Osteocyte (in vitro differentiated cells): ENCODE measurements around the gene USP31. TPM values are rescaled to one million over a fixed set of nuclear protein-coding genes. Genes with fewer than 3 reads are reported as not detected.

Experiments used
- DNase-seq: peaks from one replicate; pipeline ENCODE4 v3.0.0; 2021; ENCODE audit warnings: mixed read lengths; ENCODE audit not compliant: unreplicated experiment; ENCODE audit errors: extremely low spot score
- H3K27ac Mint-ChIP-seq: one replicate; pipeline ENCODE4 v1.8.0; 2021; ENCODE audit warnings: mild to moderate bottlenecking, mixed read lengths; ENCODE audit not compliant: unreplicated experiment
- H3K27me3 Mint-ChIP-seq: one replicate; pipeline ENCODE4 v1.8.0; 2021; ENCODE audit warnings: mixed read lengths; ENCODE audit not compliant: unreplicated experiment
- H3K36me3 Mint-ChIP-seq: one replicate; pipeline ENCODE4 v1.8.0; 2021; ENCODE audit warnings: mixed read lengths; ENCODE audit not compliant: unreplicated experiment
- H3K4me1 Mint-ChIP-seq: one replicate; pipeline ENCODE4 v1.8.0; 2021; ENCODE audit warnings: mixed read lengths; ENCODE audit not compliant: unreplicated experiment
- H3K4me3 Mint-ChIP-seq: one replicate; pipeline ENCODE4 v1.8.0; 2021; ENCODE audit warnings: mild to moderate bottlenecking, moderate library complexity, mixed read lengths; ENCODE audit not compliant: unreplicated experiment
- H3K9me3 Mint-ChIP-seq: one replicate; pipeline ENCODE4 v1.8.0; 2021; ENCODE audit warnings: mixed read lengths; ENCODE audit not compliant: unreplicated experiment
- total RNA-seq: library from RNA; stranded (reverse); gene quantifications from 2 replicates; pipeline ENCODE4 v1.2.1, GENCODE V29; 2021
- TF ChIP-seq, protein P1 (sequence below): fragments of 200-600 bp; sonication (generic); IDR thresholded peaks from 2 replicates; pipeline ENCODE4 v1.5.0; 2021; ENCODE audit warnings: antibody characterized with exemption, mild to moderate bottlenecking, moderate library complexity

The USP31 gene
- total RNA-seq, 1 donor from 2014 or later: 7.9 TPM

DNA sequence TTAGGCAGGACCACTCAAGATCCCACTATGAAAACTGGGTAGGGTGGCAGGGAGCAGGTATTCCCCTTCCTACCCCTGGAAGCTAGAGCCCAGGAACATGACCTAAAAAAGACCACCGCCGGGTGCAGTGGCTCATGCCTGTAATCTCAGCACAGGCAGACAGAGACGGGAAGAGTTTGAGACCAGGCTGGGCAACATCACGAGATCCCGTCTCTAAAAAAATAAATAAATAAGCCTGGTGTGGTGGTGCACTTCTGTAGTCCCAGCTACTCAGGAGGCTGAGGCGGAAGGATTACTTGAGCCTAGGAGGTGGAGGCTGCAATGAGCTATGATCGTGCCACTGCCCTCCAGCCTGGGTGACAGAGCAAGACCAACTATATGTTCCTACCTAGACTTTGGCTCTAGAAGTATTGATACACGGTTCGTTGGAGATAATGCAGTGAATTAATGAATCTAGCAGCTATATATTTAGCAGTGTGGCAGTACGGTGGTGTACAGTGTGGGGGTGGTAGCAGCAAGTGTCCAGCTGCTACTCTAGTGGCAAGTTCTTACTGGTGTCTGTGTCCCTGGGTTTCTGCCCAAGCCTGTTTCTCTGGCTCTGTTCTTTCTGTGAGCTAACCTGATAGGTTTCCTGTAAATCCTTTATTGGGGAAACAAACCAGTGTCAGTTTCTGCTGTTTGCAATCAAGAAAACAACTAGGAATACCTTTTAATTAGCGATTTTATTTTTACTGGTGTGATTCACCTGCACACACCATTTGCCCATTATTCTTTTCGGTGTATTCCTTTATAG lies 3.3 kb upstream of the USP31 start:
- peaks cover 7% of the 10 kb centered on the region for H3K4me1 Mint-ChIP-seq
- H3K27ac Mint-ChIP-seq: no peak overlapping the region
- peaks cover 37% of the 10 kb centered on the region for H3K27me3 Mint-ChIP-seq
- H3K9me3 Mint-ChIP-seq: no peaks in the 10 kb centered on the region
- TF ChIP-seq, protein P1, sequence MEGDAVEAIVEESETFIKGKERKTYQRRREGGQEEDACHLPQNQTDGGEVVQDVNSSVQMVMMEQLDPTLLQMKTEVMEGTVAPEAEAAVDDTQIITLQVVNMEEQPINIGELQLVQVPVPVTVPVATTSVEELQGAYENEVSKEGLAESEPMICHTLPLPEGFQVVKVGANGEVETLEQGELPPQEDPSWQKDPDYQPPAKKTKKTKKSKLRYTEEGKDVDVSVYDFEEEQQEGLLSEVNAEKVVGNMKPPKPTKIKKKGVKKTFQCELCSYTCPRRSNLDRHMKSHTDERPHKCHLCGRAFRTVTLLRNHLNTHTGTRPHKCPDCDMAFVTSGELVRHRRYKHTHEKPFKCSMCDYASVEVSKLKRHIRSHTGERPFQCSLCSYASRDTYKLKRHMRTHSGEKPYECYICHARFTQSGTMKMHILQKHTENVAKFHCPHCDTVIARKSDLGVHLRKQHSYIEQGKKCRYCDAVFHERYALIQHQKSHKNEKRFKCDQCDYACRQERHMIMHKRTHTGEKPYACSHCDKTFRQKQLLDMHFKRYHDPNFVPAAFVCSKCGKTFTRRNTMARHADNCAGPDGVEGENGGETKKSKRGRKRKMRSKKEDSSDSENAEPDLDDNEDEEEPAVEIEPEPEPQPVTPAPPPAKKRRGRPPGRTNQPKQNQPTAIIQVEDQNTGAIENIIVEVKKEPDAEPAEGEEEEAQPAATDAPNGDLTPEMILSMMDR: no peak
- DNase-seq: peak; percentile 53
- H3K4me3 Mint-ChIP-seq: no peak overlapping the region
- no peaks in the 10 kb centered on the region for H3K36me3 Mint-ChIP-seq

DNA sequence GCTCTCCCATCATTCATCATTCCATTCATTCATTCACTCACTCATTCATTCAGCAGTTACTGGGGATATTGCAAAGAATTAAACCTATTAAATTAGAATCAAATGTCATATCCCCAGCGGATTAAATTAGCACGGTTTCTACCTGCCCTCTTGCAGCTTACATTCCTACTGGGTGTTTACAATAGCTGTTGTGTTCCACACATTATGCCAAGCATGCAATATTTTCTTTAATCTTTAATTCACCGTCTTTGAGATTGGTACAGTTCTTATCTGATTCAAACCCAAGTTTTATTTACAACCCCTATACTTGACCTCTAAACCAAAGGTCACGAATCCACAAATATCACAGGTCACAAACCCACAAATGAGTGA lies 727 bp upstream of the USP31 start:
- Mint-ChIP-seq H3K36me3 (no peaks in the 10 kb centered on the region), H3K4me3 (peak overlapping the region; percentile 83), H3K9me3 (no peaks in the 10 kb centered on the region), H3K4me1 (peaks cover 28% of the 10 kb centered on the region), H3K27ac (no peak overlapping the region), H3K27me3 (peaks cover 21% of the 10 kb centered on the region)
- no peak for DNase-seq
- TF ChIP-seq, protein P1: no peak

DNA sequence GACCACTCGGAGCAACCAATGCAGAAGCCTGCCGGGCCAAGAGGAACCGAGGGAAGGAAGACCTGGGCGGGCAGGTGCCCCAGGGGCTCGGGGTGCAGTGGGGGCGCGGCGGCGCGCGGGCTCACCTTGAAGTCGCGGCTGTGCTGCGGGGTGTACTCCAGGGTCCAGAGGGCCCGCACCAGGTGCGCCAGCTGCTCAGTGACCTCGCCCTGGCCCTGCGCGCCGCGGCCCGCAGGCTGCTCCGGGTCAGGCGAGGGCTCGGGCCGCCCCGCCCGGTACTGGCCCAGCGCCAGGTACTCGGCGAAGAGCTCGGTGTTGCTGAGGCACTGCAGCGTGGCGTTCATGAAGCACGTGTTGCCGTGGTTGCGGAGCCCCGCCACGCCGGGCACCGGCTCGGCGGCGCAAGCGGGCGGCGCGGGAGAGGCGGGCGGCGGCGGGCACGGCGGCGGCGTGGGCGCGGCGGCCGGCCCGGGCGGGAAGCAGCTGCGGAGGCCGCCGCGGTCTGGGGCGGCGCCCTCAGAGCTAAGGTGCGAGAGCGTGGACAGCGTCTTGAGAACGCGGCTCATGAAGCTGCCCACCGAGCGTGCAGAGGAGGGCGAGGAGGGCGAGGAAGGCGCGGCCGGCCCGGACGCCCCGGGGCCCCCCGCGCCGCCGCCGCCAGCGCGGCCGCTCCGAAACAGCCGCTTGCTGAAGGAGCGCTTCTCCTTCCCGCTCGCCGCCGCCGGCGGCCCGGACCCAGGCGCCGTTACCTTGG lies 562 bp downstream of the USP31 start:
- H3K27me3 Mint-ChIP-seq: peaks cover 13% of the 10 kb centered on the region
- DNase-seq: peak; percentile 85
- TF ChIP-seq, protein P1: no peak
- H3K9me3 Mint-ChIP-seq: no peaks in the 10 kb centered on the region
- peak overlapping the region; percentile 83 for H3K4me3 Mint-ChIP-seq
- no peaks in the 10 kb centered on the region for H3K36me3 Mint-ChIP-seq
- H3K4me1 Mint-ChIP-seq: peaks cover 30% of the 10 kb centered on the region
- peak overlapping the region; percentile 40 for H3K27ac Mint-ChIP-seq

DNA sequence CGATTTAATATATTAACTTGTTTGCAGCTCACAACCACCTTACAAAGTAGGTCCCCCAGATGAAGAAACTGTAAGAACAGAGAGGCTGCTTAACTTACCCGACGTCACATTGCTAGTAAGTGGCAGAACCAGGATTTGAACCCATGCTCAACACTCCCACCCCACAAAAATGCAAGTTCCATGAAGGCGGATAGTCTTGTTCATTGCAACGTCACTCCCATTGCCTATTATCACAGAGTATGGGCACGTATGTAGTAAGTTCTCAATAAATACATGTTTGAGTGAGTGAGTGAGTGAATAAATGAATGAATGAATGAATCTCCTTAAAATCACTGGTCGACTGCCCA lies 1.1 kb downstream of the USP31 start:
- Mint-ChIP-seq H3K27me3 (peaks cover 13% of the 10 kb centered on the region), H3K9me3 (no peaks in the 10 kb centered on the region), H3K4me3 (peak overlapping the region; percentile 83), H3K27ac (peak overlapping the region; percentile 40), H3K36me3 (no peaks in the 10 kb centered on the region), H3K4me1 (peaks cover 30% of the 10 kb centered on the region)
- DNase-seq: no peak
- TF ChIP-seq, protein P1: no peak

DNA sequence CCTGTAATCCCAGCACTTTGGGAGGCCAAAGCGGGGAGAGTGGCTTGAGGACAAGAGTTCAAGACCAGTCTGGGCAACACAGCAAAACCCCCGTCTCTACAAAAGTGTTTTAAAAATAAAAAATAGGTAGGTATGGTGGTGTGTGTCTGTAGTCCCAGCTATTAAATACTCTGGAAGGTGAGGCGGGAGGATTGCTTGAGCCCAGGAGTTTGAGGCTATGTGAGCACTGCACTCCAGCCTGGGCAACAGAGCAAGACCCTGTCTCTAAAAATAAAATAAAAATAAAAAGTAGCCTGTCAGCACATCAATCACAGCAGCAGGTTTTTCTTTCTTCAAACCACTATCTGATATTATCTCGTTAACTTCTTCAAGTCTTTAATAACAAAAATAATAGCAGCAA lies 1.6 kb downstream of the USP31 start:
- no peak overlapping the region for H3K27ac Mint-ChIP-seq
- TF ChIP-seq, protein P1: no peak
- peaks cover 30% of the 10 kb centered on the region for H3K4me1 Mint-ChIP-seq
- H3K36me3 Mint-ChIP-seq: no peaks in the 10 kb centered on the region
- no peaks in the 10 kb centered on the region for H3K9me3 Mint-ChIP-seq
- DNase-seq: no peak
- H3K4me3 Mint-ChIP-seq: peak overlapping the region; percentile 83
- peaks cover 10% of the 10 kb centered on the region for H3K27me3 Mint-ChIP-seq
